ENCODE results near the gene ZNF32. TPM values are rescaled to one million over a fixed set of nuclear protein-coding genes. Genes with fewer than 3 reads are reported as not detected.
"Not testable (repeated sequence)": the region's sequence is repeated elsewhere in the genome, so short reads cannot be mapped to it uniquely, and the experiment has no call there.

The ZNF32 gene
- total and polyA plus RNA-seq, 2 donors (not counting 1 experiment from before 2014, with no cell fraction given): 30.6 to 60.1 TPM

DNA sequence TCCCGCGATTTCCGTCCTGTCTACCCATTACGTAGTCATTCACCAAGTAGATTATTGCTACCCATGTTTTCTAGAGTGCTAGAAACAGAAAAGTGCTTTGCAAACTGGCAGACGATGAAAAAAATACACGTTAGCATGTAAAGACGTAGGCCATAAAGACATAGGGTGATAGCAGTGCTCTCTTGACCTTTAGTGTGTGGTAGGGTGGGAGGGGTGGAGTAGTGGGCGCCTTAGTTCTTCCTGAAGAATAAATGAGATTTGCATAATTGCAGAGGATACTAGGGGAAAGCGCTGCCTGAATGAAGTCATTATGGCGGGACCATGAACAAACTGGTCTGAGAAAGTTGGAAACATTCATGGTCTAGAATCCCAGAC lies 41.5 kb downstream of the ZNF32 start:
- no peaks in the 10 kb centered on the region for H4K20me1 ChIP-seq (ENCODE audit: control insufficient read depth, extremely low read depth, insufficient read depth, low read length)
- no peak overlapping the region for H3K9ac ChIP-seq (ENCODE audit: insufficient read depth, low read length)
- H3K9me3 ChIP-seq (ENCODE audit: control insufficient read depth, insufficient read depth, low read depth, low read length): no peaks in the 10 kb centered on the region
- DNase-seq (ENCODE audit: low read depth in 2 of 2): no peak
- no peaks in the 10 kb centered on the region for H3K79me2 ChIP-seq (ENCODE audit: control insufficient read depth, insufficient read depth, low read length)
- no peaks in the 10 kb centered on the region for H3K36me3 ChIP-seq (ENCODE audit: control insufficient read depth, insufficient read depth, low read length)
- peak overlapping the region; percentile 65 to 79 (median 70) for H3K4me3 ChIP-seq (replicated peaks in 1 of 4; ENCODE audit: control extremely low read depth in 1 of 4, insufficient read depth in 1 of 4, low read depth in 3 of 4, low read length in 4 of 4)
- peak overlapping the region; percentile 80 for H3K4me2 ChIP-seq (ENCODE audit: extremely low read depth, insufficient read depth, low read length)
- H3K27me3 ChIP-seq (ENCODE audit: control insufficient read depth, insufficient read depth, low read length): no peaks in the 10 kb centered on the region
- TF ChIP-seq EZH2 (IDR thresholded peaks at IDR 0.05; ENCODE audit: low read length, missing control alignments): no peak
- TF ChIP-seq, protein P1, sequence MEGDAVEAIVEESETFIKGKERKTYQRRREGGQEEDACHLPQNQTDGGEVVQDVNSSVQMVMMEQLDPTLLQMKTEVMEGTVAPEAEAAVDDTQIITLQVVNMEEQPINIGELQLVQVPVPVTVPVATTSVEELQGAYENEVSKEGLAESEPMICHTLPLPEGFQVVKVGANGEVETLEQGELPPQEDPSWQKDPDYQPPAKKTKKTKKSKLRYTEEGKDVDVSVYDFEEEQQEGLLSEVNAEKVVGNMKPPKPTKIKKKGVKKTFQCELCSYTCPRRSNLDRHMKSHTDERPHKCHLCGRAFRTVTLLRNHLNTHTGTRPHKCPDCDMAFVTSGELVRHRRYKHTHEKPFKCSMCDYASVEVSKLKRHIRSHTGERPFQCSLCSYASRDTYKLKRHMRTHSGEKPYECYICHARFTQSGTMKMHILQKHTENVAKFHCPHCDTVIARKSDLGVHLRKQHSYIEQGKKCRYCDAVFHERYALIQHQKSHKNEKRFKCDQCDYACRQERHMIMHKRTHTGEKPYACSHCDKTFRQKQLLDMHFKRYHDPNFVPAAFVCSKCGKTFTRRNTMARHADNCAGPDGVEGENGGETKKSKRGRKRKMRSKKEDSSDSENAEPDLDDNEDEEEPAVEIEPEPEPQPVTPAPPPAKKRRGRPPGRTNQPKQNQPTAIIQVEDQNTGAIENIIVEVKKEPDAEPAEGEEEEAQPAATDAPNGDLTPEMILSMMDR (conservative IDR thresholded peaks at IDR 0.05 in 1 of 2, IDR thresholded peaks at IDR 0.05 in 1 of 2; ENCODE audit: low read depth in 1 of 2, low read length in 2 of 2): no peak
- H2AFZ ChIP-seq (ENCODE audit: low read length): peak overlapping the region; percentile 84
- no peak overlapping the region for H3K27ac ChIP-seq (ENCODE audit: insufficient read depth, low read length)
- H3K4me1 ChIP-seq (ENCODE audit: control insufficient read depth, extremely low read depth, insufficient read depth, low read length): no peaks in the 10 kb centered on the region

DNA sequence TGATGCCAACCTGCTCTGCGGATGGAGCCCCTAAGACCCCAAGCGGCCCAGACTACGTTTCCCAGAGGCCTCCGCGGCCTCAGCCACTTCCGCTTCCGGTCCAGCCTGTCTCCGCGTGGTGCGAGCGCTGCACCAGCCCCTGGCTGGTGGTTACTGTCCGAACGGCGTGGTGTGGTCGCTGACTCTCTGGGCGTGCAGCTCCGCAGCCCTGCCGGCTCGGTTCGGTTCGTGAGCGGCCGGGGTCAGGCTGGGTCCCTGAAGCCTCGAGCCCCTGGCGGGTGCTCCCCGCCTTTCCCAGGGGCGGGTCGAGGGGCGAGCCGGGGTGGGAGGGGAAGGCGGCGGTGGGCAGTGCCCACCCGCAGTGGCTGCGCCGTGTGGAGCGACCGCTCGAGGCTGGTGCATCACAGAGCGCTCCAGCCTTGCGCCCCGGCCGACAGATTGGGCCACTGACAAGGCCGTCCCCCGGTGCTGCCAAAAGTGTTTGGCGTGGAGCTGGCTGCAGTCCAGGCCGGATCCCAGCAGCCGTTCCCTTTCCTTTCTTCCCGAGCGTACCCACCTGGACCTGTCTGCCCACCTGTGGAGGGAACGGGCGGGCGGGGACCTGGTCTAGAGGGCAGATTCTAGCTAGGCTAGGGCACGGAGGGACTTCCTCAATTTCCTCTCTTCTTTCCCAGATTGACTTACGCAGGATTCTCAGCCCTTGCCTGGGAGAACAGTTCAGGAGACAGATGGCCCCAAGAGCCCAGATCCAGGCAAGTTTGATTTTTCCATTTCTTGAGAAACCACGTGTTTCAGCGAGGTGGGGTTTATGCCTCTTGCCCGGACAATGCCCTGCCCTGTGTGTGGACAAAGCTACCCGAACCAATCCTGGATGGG lies 42.1 kb downstream of the ZNF32 start, which contains the start of gene ZNF485:
Gene ZNF485, plus strand, starts transcription at position 116 of the 876 bp plus-strand sequence. Its CDS starts 613 bp downstream, at position 729.
- TF ChIP-seq EZH2 (IDR thresholded peaks at IDR 0.05; ENCODE audit: low read length, missing control alignments): no peak
- TF ChIP-seq, protein P1 (conservative IDR thresholded peaks at IDR 0.05 in 1 of 2, IDR thresholded peaks at IDR 0.05 in 1 of 2; ENCODE audit: low read depth in 1 of 2, low read length in 2 of 2): no peak
- peak; percentile 66 to 69 for DNase-seq (ENCODE audit: low read depth in 2 of 2)
- no peak within 1 kb of the TSS for H3K27ac ChIP-seq (ENCODE audit: insufficient read depth, low read length)

DNA sequence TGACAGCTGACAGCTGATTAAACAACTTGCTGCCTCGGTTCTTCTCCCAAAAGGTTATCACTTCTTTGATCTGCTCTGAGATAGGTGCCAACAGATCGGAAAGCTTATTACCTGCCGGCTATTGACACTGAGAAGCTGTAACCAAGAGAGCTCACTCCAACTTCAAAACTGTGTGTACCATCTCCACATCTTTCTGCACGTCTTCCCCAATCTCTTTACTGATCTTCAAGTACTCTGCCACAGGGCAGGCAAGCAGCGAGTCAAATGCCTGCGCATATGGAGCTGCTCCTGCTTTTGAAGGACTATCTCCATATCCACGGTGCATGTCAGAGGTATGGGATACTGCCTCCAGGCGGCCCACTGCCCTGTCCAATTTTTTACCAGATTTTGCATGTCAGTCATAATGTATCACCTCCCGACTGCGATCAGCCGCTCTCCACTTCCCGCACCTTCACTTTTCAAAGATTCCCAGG lies 42.8 kb downstream of the ZNF32 start:
- Histone ChIP-seq H3K4me1 (ENCODE audit: control insufficient read depth, extremely low read depth, insufficient read depth, low read length) (no peaks in the 10 kb centered on the region), H3K4me2 (ENCODE audit: extremely low read depth, insufficient read depth, low read length) (peak overlapping the region; percentile 80)

More for the DNA sequence above, 42.1 kb downstream of the ZNF32 start, which contains the start of gene ZNF485:
- Histone ChIP-seq H3K4me1 (ENCODE audit: control insufficient read depth, extremely low read depth, insufficient read depth, low read length) (no peaks in the 10 kb centered on the region), H4K20me1 (ENCODE audit: control insufficient read depth, extremely low read depth, insufficient read depth, low read length) (no peaks in the 10 kb centered on the region), H2AFZ (ENCODE audit: low read length) (peak within 1 kb of the TSS; percentile 84), H3K36me3 (ENCODE audit: control insufficient read depth, insufficient read depth, low read length) (no peaks in the 10 kb centered on the region), H3K9me3 (ENCODE audit: control insufficient read depth, insufficient read depth, low read depth, low read length) (no peaks in the 10 kb centered on the region), H3K4me2 (ENCODE audit: extremely low read depth, insufficient read depth, low read length) (peak within 1 kb of the TSS; percentile 80), H3K4me3 (replicated peaks in 1 of 4; ENCODE audit: control extremely low read depth in 1 of 4, insufficient read depth in 1 of 4, low read depth in 3 of 4, low read length in 4 of 4) (peak within 1 kb of the TSS; percentile 65 to 79 (median 70)), H3K79me2 (ENCODE audit: control insufficient read depth, insufficient read depth, low read length) (no peaks in the 10 kb centered on the region), H3K9ac (ENCODE audit: insufficient read depth, low read length) (peak within 1 kb of the TSS; percentile 51), H3K27me3 (ENCODE audit: control insufficient read depth, insufficient read depth, low read length) (no peaks in the 10 kb centered on the region)

DNA sequence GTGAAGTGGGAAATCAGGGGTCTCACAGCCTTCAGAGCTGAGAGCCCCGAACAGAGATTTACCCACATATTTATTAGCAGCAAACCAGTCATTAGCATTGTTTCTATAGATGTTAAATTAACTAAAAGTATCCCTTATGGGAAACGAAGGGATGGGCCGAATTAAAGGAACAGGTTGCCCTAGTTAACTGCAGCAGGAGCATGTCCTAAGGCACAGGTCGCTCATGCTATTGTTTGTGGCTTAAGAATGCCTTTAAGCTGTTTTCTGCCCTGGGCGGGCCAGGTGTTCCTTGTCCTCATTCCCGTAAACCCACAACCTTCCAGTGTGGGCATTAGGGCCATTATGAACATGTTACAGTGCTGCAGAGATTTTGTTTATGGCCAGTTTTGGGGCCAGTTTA lies 47.1 kb downstream of the ZNF32 start:
- H3K4me3 ChIP-seq (replicated peaks in 1 of 4; ENCODE audit: control extremely low read depth in 1 of 4, insufficient read depth in 1 of 4, low read depth in 3 of 4, low read length in 4 of 4); H2AFZ ChIP-seq (ENCODE audit: low read length); H3K4me2 ChIP-seq (ENCODE audit: extremely low read depth, insufficient read depth, low read length); DNase-seq (ENCODE audit: low read depth in 2 of 2); H3K4me1 ChIP-seq (ENCODE audit: control insufficient read depth, extremely low read depth, insufficient read depth, low read length); H3K79me2 ChIP-seq (ENCODE audit: control insufficient read depth, insufficient read depth, low read length); H3K36me3 ChIP-seq (ENCODE audit: control insufficient read depth, insufficient read depth, low read length); H3K9ac ChIP-seq (ENCODE audit: insufficient read depth, low read length); H3K27me3 ChIP-seq (ENCODE audit: control insufficient read depth, insufficient read depth, low read length); H3K27ac ChIP-seq (ENCODE audit: insufficient read depth, low read length); H3K9me3 ChIP-seq (ENCODE audit: control insufficient read depth, insufficient read depth, low read depth, low read length); H4K20me1 ChIP-seq (ENCODE audit: control insufficient read depth, extremely low read depth, insufficient read depth, low read length): not testable (repeated sequence)

More for the DNA sequence above, 42.8 kb downstream of the ZNF32 start:
- Histone ChIP-seq H3K27me3 (ENCODE audit: control insufficient read depth, insufficient read depth, low read length) (no peaks in the 10 kb centered on the region), H2AFZ (ENCODE audit: low read length) (peak overlapping the region; percentile 84), H3K9me3 (ENCODE audit: control insufficient read depth, insufficient read depth, low read depth, low read length) (no peaks in the 10 kb centered on the region), H3K4me3 (replicated peaks in 1 of 4; ENCODE audit: control extremely low read depth in 1 of 4, insufficient read depth in 1 of 4, low read depth in 3 of 4, low read length in 4 of 4) (peak overlapping the region; percentile 65 to 79 (median 70)), H3K9ac (ENCODE audit: insufficient read depth, low read length) (no peak overlapping the region), H4K20me1 (ENCODE audit: control insufficient read depth, extremely low read depth, insufficient read depth, low read length) (no peaks in the 10 kb centered on the region), H3K79me2 (ENCODE audit: control insufficient read depth, insufficient read depth, low read length) (no peaks in the 10 kb centered on the region), H3K36me3 (ENCODE audit: control insufficient read depth, insufficient read depth, low read length) (no peaks in the 10 kb centered on the region), H3K27ac (ENCODE audit: insufficient read depth, low read length) (no peak overlapping the region)
- TF ChIP-seq, protein P1 (conservative IDR thresholded peaks at IDR 0.05 in 1 of 2, IDR thresholded peaks at IDR 0.05 in 1 of 2; ENCODE audit: low read depth in 1 of 2, low read length in 2 of 2): no peak
- no peak for TF ChIP-seq EZH2 (IDR thresholded peaks at IDR 0.05; ENCODE audit: low read length, missing control alignments)
- DNase-seq (ENCODE audit: low read depth in 2 of 2): no peak
